Neural progenitor cell (in vitro differentiated cells): Measurements from ENCODE around the gene UTP11. TPM values are rescaled to one million over a fixed set of nuclear protein-coding genes. Genes with fewer than 3 reads are reported as not detected.

ENCODE experiments used
- DNase-seq: peaks from one replicate; pipeline ENCODE4 v3.0.0-alpha.2; 2016; ENCODE audit warnings: low spot score
- H2AFZ ChIP-seq: fragments of 200-600 bp; sonication (generic); replicated peaks from 2 replicates; pipeline ENCODE4 v1.6.1; 2016; ENCODE audit warnings: antibody characterized with exemption
- H3F3A ChIP-seq: fragments of 200-600 bp; sonication (generic); 2 replicates; pipeline ENCODE4 v1.6.1; 2016; ENCODE audit warnings: antibody characterized with exemption, low read depth
- H3K27ac ChIP-seq: fragments of 200-600 bp; sonication (generic); 2 replicates; pipeline ENCODE4 v1.5.1; 2016; ENCODE audit warnings: mild to moderate bottlenecking
- H3K27me3 ChIP-seq: fragments of 200-600 bp; sonication (generic); 2 replicates; pipeline ENCODE4 v1.6.1; 2016; ENCODE audit warnings: mild to moderate bottlenecking, moderate library complexity
- H3K36me3 ChIP-seq: fragments of 200-600 bp; sonication (generic); 2 replicates; pipeline ENCODE4 v1.5.1; 2016
- H3K4me1 ChIP-seq: fragments of 200-600 bp; sonication (generic); 2 replicates; pipeline ENCODE4 v1.6.1; 2016; ENCODE audit warnings: mixed run types
- H3K4me2 ChIP-seq: fragments of 200-600 bp; sonication (generic); 2 replicates; pipeline ENCODE4 v1.6.1; 2016
- H3K4me3 ChIP-seq: fragments of 200-600 bp; sonication (generic); 2 replicates; pipeline ENCODE4 v1.5.1; 2016
- H3K79me2 ChIP-seq: fragments of 200-600 bp; sonication (generic); 2 replicates; pipeline ENCODE4 v1.6.1; 2016; ENCODE audit warnings: low read depth
- H3K9ac ChIP-seq: fragments of 200-600 bp; sonication (generic); 2 replicates; pipeline ENCODE4 v1.6.1; 2016
- H3K9me3 ChIP-seq: fragments of 200-600 bp; sonication (generic); 2 replicates; pipeline ENCODE4 v1.5.1; 2016; ENCODE audit warnings: low read depth
- H4K20me1 ChIP-seq: fragments of 200-600 bp; sonication (generic); 2 replicates; pipeline ENCODE4 v1.6.1; 2016; ENCODE audit warnings: low read depth
- H3K27ac Mint-ChIP-seq: 3 replicates; pipeline ENCODE4 v1.8.0; 2021; ENCODE audit warnings: mixed read lengths
- H3K27me3 Mint-ChIP-seq: 2 replicates; pipeline ENCODE4 v1.8.0; 2022; ENCODE audit warnings: low read depth, mild to moderate bottlenecking, inconsistent platforms, moderate library complexity, mixed read lengths; ENCODE audit not compliant: insufficient read depth
- H3K36me3 Mint-ChIP-seq: 3 replicates; pipeline ENCODE4 v1.8.0; 2021; ENCODE audit warnings: mixed read lengths
- H3K4me1 Mint-ChIP-seq: 3 replicates; pipeline ENCODE4 v1.8.0; 2021; ENCODE audit warnings: mixed read lengths
- H3K4me3 Mint-ChIP-seq: 3 replicates; pipeline ENCODE4 v1.8.0; 2021; ENCODE audit warnings: mild to moderate bottlenecking, moderate library complexity, mixed read lengths
- H3K9me3 Mint-ChIP-seq: 3 replicates; pipeline ENCODE4 v1.8.0; 2020; ENCODE audit warnings: mixed read lengths
- CTCF ChIP-seq: fragments of 200-600 bp; sonication (generic); IDR thresholded peaks from 2 replicates; pipeline ENCODE4 v1.5.1; 2017; ENCODE audit warnings: antibody characterized with exemption, mild to moderate bottlenecking
- EZH2 ChIP-seq: fragments of 200-600 bp; sonication (generic); IDR thresholded peaks from 2 replicates; pipeline ENCODE4 v1.6.1; 2017; ENCODE audit warnings: antibody characterized with exemption, mild to moderate bottlenecking, moderate library complexity
- EZH2phosphoT487 ChIP-seq: fragments of 200-600 bp; sonication (generic); IDR thresholded peaks from 2 replicates; pipeline ENCODE4 v1.6.1; 2017; ENCODE audit warnings: antibody characterized with exemption
- total RNA-seq: library from RNA; depleted of rRNA; stranded (reverse); fragments of >200 nt; gene quantifications from 2 replicates; pipeline ENCODE4 v1.2.3, GENCODE V29; 2015; ENCODE audit warnings: low replicate concordance

Gene UTP11
- total RNA-seq, 1 donor from 2014 or later, result 86.0 TPM

- Histone ChIP-seq H3K27ac (no peak overlapping the region), H4K20me1 (peaks cover 82% of the 10 kb centered on the region), H3K36me3 (no peaks in the 10 kb centered on the region), H3K4me3 (no peak overlapping the region), H3K9ac (no peak overlapping the region), H3K27me3 (no peaks in the 10 kb centered on the region), H3K79me2 (peaks cover 96% of the 10 kb centered on the region), H3K4me2 (peak overlapping the region; percentile 64), H2AFZ (no peak overlapping the region), H3K9me3 (no peaks in the 10 kb centered on the region), H3F3A (peaks cover 39% of the 10 kb centered on the region), H3K4me1 (peaks cover 57% of the 10 kb centered on the region)
- Mint-ChIP-seq H3K27me3 (peaks cover 28% of the 10 kb centered on the region), H3K27ac (peak overlapping the region; percentile 43), H3K4me1 (peaks cover 59% of the 10 kb centered on the region), H3K36me3 (no peaks in the 10 kb centered on the region), H3K4me3 (peak overlapping the region; percentile 22), H3K9me3 (no peaks in the 10 kb centered on the region)
- DNase-seq, result peak; percentile 74
- no peak for TF ChIP-seq EZH2phosphoT487
- no peak for TF ChIP-seq CTCF
- no peak for TF ChIP-seq EZH2
These were observed 38.0 kb downstream of the UTP11 start for GRCh38 chr1:38050397-38051078.

DNA sequence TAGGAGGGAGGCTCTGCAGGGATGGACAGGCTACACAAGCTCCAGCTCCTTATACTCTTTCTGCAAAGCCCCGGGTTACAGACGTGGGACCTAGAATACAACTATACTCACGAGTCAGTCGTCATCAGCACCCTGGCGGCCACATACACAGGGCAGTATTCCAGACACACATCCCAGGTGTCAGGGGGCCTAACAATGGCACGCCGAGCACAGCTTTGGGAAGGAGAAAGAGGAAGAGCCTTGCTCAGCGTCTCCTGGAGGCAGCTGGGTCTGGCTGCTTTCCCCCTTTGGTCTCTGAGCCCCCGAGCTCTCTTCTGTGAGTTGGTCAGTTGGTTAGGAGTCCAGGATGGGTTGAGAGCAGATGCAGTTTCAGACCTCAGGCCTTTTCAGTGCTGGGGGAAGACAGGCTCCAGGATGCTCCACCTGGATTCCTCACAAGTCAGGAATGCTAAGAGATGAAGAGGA lies 38.6 kb downstream of the UTP11 start:
- H3K36me3 Mint-ChIP-seq, result no peaks in the 10 kb centered on the region
- peaks cover 57% of the 10 kb centered on the region for H3K4me1 ChIP-seq
- no peaks in the 10 kb centered on the region for H3K27me3 ChIP-seq
- no peak overlapping the region for H3K27ac ChIP-seq
- no peaks in the 10 kb centered on the region for H3K9me3 Mint-ChIP-seq
- H4K20me1 ChIP-seq, result peaks cover 78% of the 10 kb centered on the region
- no peak for DNase-seq
- H3K27me3 Mint-ChIP-seq, result peaks cover 28% of the 10 kb centered on the region
- H3K4me1 Mint-ChIP-seq, result peaks cover 64% of the 10 kb centered on the region
- peaks cover 39% of the 10 kb centered on the region for H3F3A ChIP-seq
- peaks cover 96% of the 10 kb centered on the region for H3K79me2 ChIP-seq
- no peaks in the 10 kb centered on the region for H3K36me3 ChIP-seq
- H3K4me2 ChIP-seq, result peak overlapping the region; percentile 64
- no peak overlapping the region for H3K4me3 ChIP-seq
- H3K27ac Mint-ChIP-seq, result no peak overlapping the region
- no peak overlapping the region for H2AFZ ChIP-seq
- TF ChIP-seq CTCF, result no peak
- no peak for TF ChIP-seq EZH2phosphoT487
- TF ChIP-seq EZH2, result no peak
- no peak overlapping the region for H3K4me3 Mint-ChIP-seq
- no peak overlapping the region for H3K9ac ChIP-seq
- H3K9me3 ChIP-seq, result no peaks in the 10 kb centered on the region

DNA sequence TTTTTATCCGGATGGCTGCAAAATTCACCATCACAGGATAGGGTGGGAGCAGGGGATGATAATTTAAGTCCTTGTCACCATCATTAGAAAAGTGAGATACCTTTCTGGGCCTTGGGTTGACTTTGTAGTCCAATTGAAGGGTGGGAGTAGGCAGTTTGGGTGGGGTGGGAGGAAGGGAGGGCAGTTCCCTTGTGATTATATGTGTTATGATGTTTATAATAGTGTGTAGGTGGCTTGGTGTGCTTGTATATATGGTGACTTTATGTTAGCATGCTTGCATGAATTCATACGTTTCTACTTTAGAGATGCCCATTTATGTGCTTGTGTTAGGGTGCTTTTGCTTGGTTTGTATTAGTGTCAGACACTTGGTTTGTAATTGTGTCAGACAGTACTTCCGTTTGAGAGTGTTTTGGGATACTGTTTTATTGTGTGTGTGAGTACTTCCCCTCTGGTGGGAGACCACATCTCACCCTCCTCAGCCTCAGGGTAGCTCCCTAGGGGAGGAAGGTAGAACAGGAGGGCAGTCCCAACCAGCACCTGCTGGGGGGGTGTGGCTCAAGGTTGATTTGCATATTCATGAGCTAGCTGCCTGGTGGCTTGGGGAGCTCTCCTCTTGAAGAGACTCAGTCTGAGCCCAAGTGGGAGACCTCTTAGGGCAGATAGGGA lies 40.3 kb downstream of the UTP11 start:
- peak overlapping the region; percentile 28 for H3K4me2 ChIP-seq
- DNase-seq, result peak; percentile 64
- no peaks in the 10 kb centered on the region for H3K9me3 Mint-ChIP-seq
- H3K27ac Mint-ChIP-seq, result peak overlapping the region; percentile 9
- H3K36me3 ChIP-seq, result no peaks in the 10 kb centered on the region
- H3K4me1 Mint-ChIP-seq, result peaks cover 60% of the 10 kb centered on the region
- no peak overlapping the region for H3K9ac ChIP-seq
- H3K27ac ChIP-seq, result no peak overlapping the region
- H3K9me3 ChIP-seq, result no peaks in the 10 kb centered on the region
- peaks cover 56% of the 10 kb centered on the region for H3K4me1 ChIP-seq
- H3K4me3 ChIP-seq, result no peak overlapping the region
- H2AFZ ChIP-seq, result no peak overlapping the region
- H3K4me3 Mint-ChIP-seq, result peak overlapping the region; percentile 1
- peaks cover 24% of the 10 kb centered on the region for H3K27me3 Mint-ChIP-seq
- H4K20me1 ChIP-seq, result peaks cover 69% of the 10 kb centered on the region
- H3K27me3 ChIP-seq, result no peaks in the 10 kb centered on the region
- H3K79me2 ChIP-seq, result peaks cover 92% of the 10 kb centered on the region
- H3F3A ChIP-seq, result peaks cover 35% of the 10 kb centered on the region
- TF ChIP-seq EZH2, result no peak
- TF ChIP-seq CTCF, result no peak
- TF ChIP-seq EZH2phosphoT487, result no peak
- no peaks in the 10 kb centered on the region for H3K36me3 Mint-ChIP-seq
